ENCODE data around the gene SCFD1.
"Not testable (repeated sequence)": the region's sequence is repeated elsewhere in the genome, so short reads cannot be mapped to it uniquely, and the experiment has no call there.

The SCFD1 gene

GRCh38 chr14:30614155-30614554 lies 8.0 kb upstream of the SCFD1 start:
- no peak for DNase-seq

GRCh38 chr14:30620178-30620577 lies 1.9 kb upstream of the SCFD1 start:
- no peak for DNase-seq

GRCh38 chr14:30621354-30621939 lies 672 bp upstream of the SCFD1 start:
- DNase-seq, result peak; percentile 34 to 35

GRCh38 chr14:30623412-30624131 lies 1.5 kb downstream of the SCFD1 start:
- DNase-seq, result no peak

GRCh38 chr14:30624132-30624423 lies 2.0 kb downstream of the SCFD1 start:
- DNase-seq, result no peak

GRCh38 chr14:30625533-30625932 lies 3.4 kb downstream of the SCFD1 start:
- no peak for DNase-seq

GRCh38 chr14:30629432-30629831 lies 7.3 kb downstream of the SCFD1 start:
- DNase-seq, result not testable (repeated sequence)

GRCh38 chr14:30630248-30630647 lies 8.1 kb downstream of the SCFD1 start:
- DNase-seq, result no peak

- no peak for DNase-seq
These were observed 10.6 kb downstream of the SCFD1 start for GRCh38 chr14:30632730-30633129.

- no peak for DNase-seq
These were observed 16.8 kb downstream of the SCFD1 start for GRCh38 chr14:30638926-30639325.

GRCh38 chr14:30641207-30641606 lies 19.1 kb downstream of the SCFD1 start:
- no peak for DNase-seq

GRCh38 chr14:30644462-30644861 lies 22.3 kb downstream of the SCFD1 start:
- DNase-seq, result not testable (repeated sequence)

- DNase-seq, result no peak
These were observed 23.5 kb downstream of the SCFD1 start for GRCh38 chr14:30645600-30645999.

- no peak for DNase-seq
These were observed 26.4 kb downstream of the SCFD1 start for GRCh38 chr14:30648471-30648870.

- no peak for DNase-seq
These were observed 29.8 kb downstream of the SCFD1 start for GRCh38 chr14:30651937-30652336.

GRCh38 chr14:30655124-30655523 lies 33.0 kb downstream of the SCFD1 start:
- DNase-seq, result no peak

GRCh38 chr14:30655658-30656057 lies 33.5 kb downstream of the SCFD1 start:
- DNase-seq, result no peak

GRCh38 chr14:30656190-30656632 lies 34.1 kb downstream of the SCFD1 start:
- DNase-seq, result peak; percentile 29 to 39

- DNase-seq, result no peak
These were observed 34.9 kb downstream of the SCFD1 start for GRCh38 chr14:30657050-30657449.

- no peak for DNase-seq
These were observed 35.6 kb downstream of the SCFD1 start for GRCh38 chr14:30657606-30658163.

- no peak for DNase-seq
These were observed 36.5 kb downstream of the SCFD1 start for GRCh38 chr14:30658645-30659044.

- DNase-seq, result no peak
These were observed 47.5 kb downstream of the SCFD1 start for GRCh38 chr14:30669594-30669993.

- no peak for DNase-seq
These were observed 51.0 kb downstream of the SCFD1 start for GRCh38 chr14:30673071-30673470.

GRCh38 chr14:30678926-30679431 lies 56.9 kb downstream of the SCFD1 start:
- DNase-seq, result no peak

Measured in activated T-cell treated with anti-CD3 and anti-CD28 coated beads, Interleukin-2, amount 50 U/mL, for 48 hours (primary cell).